H1 (cell line): ENCODE measurements around the gene OTUB1. TPM values are rescaled to one million over a fixed set of nuclear protein-coding genes. Genes with fewer than 3 reads are reported as not detected.

ENCODE experiments used
- CTCF ChIA-PET: fragments of 300-600 bp; sonication (Branson Sonifier 250); formaldehyde crosslinking; loops from one replicate; lab custom pipeline; 2021; ENCODE audit not compliant: partially characterized antibody; lab: Charles Lee
- POLR2A ChIA-PET: fragments of 300-600 bp; sonication (Branson Sonifier 250); formaldehyde crosslinking; loops from one replicate; lab custom pipeline; 2021; ENCODE audit warnings: inconsistent platforms; ENCODE audit not compliant: partially characterized antibody; lab: Charles Lee
- DNase-seq, 2 experiments: peaks; one replicate each; pipeline versions ENCODE4 v3.0.0 to v3.0.0-alpha.2; 2010 to 2022; ENCODE audit warnings: low spot score in 2 of 2, low read depth in 1 of 2, mixed read lengths in 1 of 2
- FAIRE-seq: peaks from 2 replicates; lab custom pipeline; 2011; peaks lifted over from hg19 to GRCh38; lab: Jason Lieb, UNC
- H2AFZ ChIP-seq: 2 replicates; pipeline ENCODE4 v1.8.1; 2012; ENCODE audit warnings: low read length, inconsistent platforms
- H2AK5ac ChIP-seq: 2 replicates; pipeline ENCODE4 v1.6.1; 2013; ENCODE audit warnings: low read depth, low read length
- H2BK120ac ChIP-seq: replicated peaks from 2 replicates; pipeline ENCODE3; 2013; ENCODE audit warnings: low read depth, low read length, inconsistent platforms
- H2BK12ac ChIP-seq: 2 replicates; pipeline ENCODE4 v1.6.1; 2013; ENCODE audit warnings: low read depth, low read length
- H2BK15ac ChIP-seq: 2 replicates; pipeline ENCODE4 v1.6.1; 2013; ENCODE audit warnings: low read length
- H2BK20ac ChIP-seq: 2 replicates; pipeline ENCODE4 v1.6.1; 2013; ENCODE audit warnings: low read length
- H2BK5ac ChIP-seq: 2 replicates; pipeline ENCODE4 v1.6.1; 2013; ENCODE audit warnings: low read depth, low read length
- H3K14ac ChIP-seq: 2 replicates; pipeline ENCODE4 v1.6.1; 2013; ENCODE audit warnings: inconsistent platforms; ENCODE audit not compliant: insufficient read length
- H3K18ac ChIP-seq: 2 replicates; pipeline ENCODE4 v1.6.1; 2013; ENCODE audit warnings: low read length; ENCODE audit errors: extremely low read depth
- H3K23ac ChIP-seq: 2 replicates; pipeline ENCODE4 v1.6.1; 2013; ENCODE audit warnings: inconsistent platforms; ENCODE audit not compliant: insufficient read length
- H3K23me2 ChIP-seq: 2 replicates; pipeline ENCODE4 v1.6.1; 2013; ENCODE audit warnings: low read depth, low read length
- H3K27ac ChIP-seq: 2 replicates; pipeline ENCODE4 v1.6.1; 2011; ENCODE audit warnings: low read depth, low read length, inconsistent platforms
- H3K27me3 ChIP-seq, 4 experiments: replicated peaks in 1 of 4; 1 replicate in 1 of 4; 2 replicates in 3 of 4; pipeline versions ENCODE4 v1.6.1 to v1.8.1; 2011 to 2013; ENCODE audit warnings: low read length in 3 of 4, mild to moderate bottlenecking in 3 of 4, inconsistent platforms in 2 of 4, mixed read lengths in 2 of 4, moderate library complexity in 1 of 4; ENCODE audit not compliant: control insufficient read depth in 3 of 4, insufficient read depth in 3 of 4; ENCODE audit errors: extremely low read depth in 1 of 4
- H3K36me3 ChIP-seq, 4 experiments: 2 replicates each; pipeline versions ENCODE4 v1.6.1 to v1.8.1; 2011 to 2013; ENCODE audit warnings: mild to moderate bottlenecking in 4 of 4, low read length in 3 of 4, moderate library complexity in 2 of 4, control low read depth in 1 of 4, inconsistent platforms in 1 of 4; ENCODE audit not compliant: insufficient read depth in 4 of 4, control insufficient read depth in 2 of 4
- H3K4ac ChIP-seq: replicated peaks from 2 replicates; pipeline ENCODE3; 2013; ENCODE audit warnings: low read length, low read depth, mixed read lengths, inconsistent platforms; ENCODE audit not compliant: insufficient read length
- H3K4me1 ChIP-seq, 4 experiments: replicated peaks in 1 of 4; 1 replicate in 1 of 4; 2 replicates in 3 of 4; pipeline versions ENCODE4 v1.6.1 to v1.8.1; 2011 to 2013; ENCODE audit warnings: low read length in 3 of 4, inconsistent platforms in 2 of 4, mixed read lengths in 1 of 4; ENCODE audit not compliant: insufficient read depth in 4 of 4, control insufficient read depth in 3 of 4
- H3K4me2 ChIP-seq, 2 experiments: 2 replicates each; pipeline versions ENCODE4 v1.6.1 to v1.8.1; 2011 to 2013; ENCODE audit warnings: low read depth in 2 of 2, low read length in 2 of 2, control low read depth in 1 of 2, inconsistent platforms in 1 of 2, mild to moderate bottlenecking in 1 of 2; ENCODE audit not compliant: insufficient read depth in 1 of 2
- H3K4me3 ChIP-seq, 4 experiments: fragments of 200-600, 300-600 bp in 1 of 4; sonication (generic), shearing (Covaris generic), sonication (Bioruptor Twin) in 1 of 4; 2 replicates each; pipeline versions ENCODE4 v1.5.1 to v1.8.1; 2011 to 2016; ENCODE audit warnings: low read length in 4 of 4, low read depth in 3 of 4, control low read depth in 2 of 4, inconsistent platforms in 2 of 4, mild to moderate bottlenecking in 2 of 4, mixed read lengths in 1 of 4, moderate library complexity in 1 of 4; ENCODE audit not compliant: insufficient read depth in 2 of 4; ENCODE audit errors: extremely low read depth in 1 of 4
- H3K56ac ChIP-seq: replicated peaks from 2 replicates; pipeline ENCODE3; 2013; ENCODE audit warnings: low read depth, mild to moderate bottlenecking, mixed read lengths, low read length, inconsistent platforms; ENCODE audit not compliant: insufficient read length
- H3K79me1 ChIP-seq: 2 replicates; pipeline ENCODE4 v1.6.1; 2013; ENCODE audit warnings: low read depth, low read length, control low read depth
- H3K79me2 ChIP-seq, 2 experiments: 2 replicates each; pipeline versions ENCODE4 v1.6.1 to v1.8.1; 2012 to 2013; ENCODE audit warnings: low read length in 2 of 2, mild to moderate bottlenecking in 2 of 2, inconsistent platforms in 1 of 2; ENCODE audit not compliant: insufficient read depth in 2 of 2, control insufficient read depth in 1 of 2
- H3K9ac ChIP-seq, 4 experiments: replicated peaks in 1 of 4; 1 replicate in 1 of 4; 2 replicates in 3 of 4; pipeline versions ENCODE4 v1.6.1 to v1.8.1; 2011 to 2013; ENCODE audit warnings: low read depth in 3 of 4, low read length in 3 of 4, control low read depth in 2 of 4, mild to moderate bottlenecking in 2 of 4, moderate library complexity in 2 of 4, inconsistent platforms in 1 of 4; ENCODE audit errors: extremely low read depth in 1 of 4
- H3K9me3 ChIP-seq, 2 experiments: 2 replicates each; pipeline versions ENCODE4 v1.6.1 to v1.8.1; 2012 to 2013; ENCODE audit warnings: mild to moderate bottlenecking in 2 of 2, moderate library complexity in 2 of 2, control low read depth in 1 of 2, inconsistent platforms in 1 of 2, low read depth in 1 of 2, low read length in 1 of 2, mixed read lengths in 1 of 2; ENCODE audit not compliant: insufficient read depth in 2 of 2
- H4K20me1 ChIP-seq, 2 experiments: replicated peaks in 1 of 2; 2 replicates each; pipeline versions ENCODE3 to v1.8.1; 2011 to 2013; ENCODE audit warnings: inconsistent platforms in 2 of 2, low read length in 2 of 2, mild to moderate bottlenecking in 1 of 2; ENCODE audit not compliant: insufficient read depth in 2 of 2, control insufficient read depth in 1 of 2
- H4K5ac ChIP-seq: 2 replicates; pipeline ENCODE4 v1.6.1; 2013; ENCODE audit warnings: low read length, low read depth, mixed read lengths, inconsistent platforms; ENCODE audit not compliant: insufficient read length
- H4K8ac ChIP-seq: 2 replicates; pipeline ENCODE4 v1.8.0; 2013; ENCODE audit warnings: mild to moderate bottlenecking, moderate library complexity, low read length, inconsistent platforms; ENCODE audit not compliant: insufficient read depth; ENCODE audit errors: extremely low read depth
- H4K91ac ChIP-seq: replicated peaks from 2 replicates; pipeline ENCODE3; 2013; ENCODE audit warnings: low read length, mixed read lengths, inconsistent platforms; ENCODE audit not compliant: insufficient read length
- BCL11A ChIP-seq, 2 experiments: IDR thresholded peaks; one replicate each; pipeline ENCODE4 v1.6.1; 2011; ENCODE audit warnings: low read depth in 2 of 2, low read length in 2 of 2, mild to moderate bottlenecking in 2 of 2
- CBX5 ChIP-seq: fragments of 300-800, 300-1000 bp; sonication (generic); IDR thresholded peaks from 2 replicates; pipeline ENCODE4 v1.7.1; 2016; ENCODE audit warnings: antibody characterized with exemption, low read length, low read depth
- CEBPB ChIP-seq: IDR thresholded peaks from 2 replicates; pipeline ENCODE4 v1.6.1; 2012; ENCODE audit warnings: low read depth, low read length
- CHD1 ChIP-seq: IDR thresholded peaks from 2 replicates; pipeline ENCODE4 v1.6.1; 2012; ENCODE audit warnings: low read depth, low read length, improper control_type of control experiment
- JUN ChIP-seq: IDR thresholded peaks from 2 replicates; pipeline ENCODE4 v1.6.1; 2011; ENCODE audit warnings: low read depth, mild to moderate bottlenecking, improper control_type of control experiment, low read length
- NRF1 ChIP-seq: IDR thresholded peaks from 2 replicates; pipeline ENCODE4 v1.6.1; 2011; ENCODE audit warnings: mild to moderate bottlenecking, low read depth, low read length, improper control_type of control experiment
- PHF8 ChIP-seq: fragments of 200-600 bp; sonication (generic); conservative IDR thresholded peaks from 2 replicates; pipeline ENCODE4 v1.7.1; 2012; ENCODE audit warnings: low read depth, mild to moderate bottlenecking, inconsistent platforms, low read length, moderate library complexity
- SP1 ChIP-seq: IDR thresholded peaks from 2 replicates; pipeline ENCODE4 v1.6.1; 2011; ENCODE audit warnings: low read depth, low read length
- TAF1 ChIP-seq: IDR thresholded peaks from 2 replicates; pipeline ENCODE4 v1.6.1; 2011; ENCODE audit warnings: mild to moderate bottlenecking, low read depth, low read length
- TEAD4 ChIP-seq: IDR thresholded peaks from 2 replicates; pipeline ENCODE4 v1.6.1; 2012; ENCODE audit warnings: low read depth, low read length, inconsistent platforms, mixed read lengths
- WGBS, 2 experiments: shearing (Covaris generic) in 1 of 2; methylation state at CpG; one replicate each; pipeline versions ENCODE4 v1.1.6 to v1.1.7; 2013 to 2015; ENCODE audit warnings: low lambda C conversion rate in 2 of 2, mixed read lengths in 2 of 2, inconsistent platforms in 1 of 2, low coverage in 1 of 2, missing lambda C conversion rate in 1 of 2; ENCODE audit not compliant: insufficient replicate concordance in 2 of 2, insufficient coverage in 1 of 2, insufficient read length in 1 of 2; ENCODE audit errors: extremely low coverage in 1 of 2, missing lambda C conversion rate in 1 of 2; 5-methylcytosine and 5-hydroxymethylcytosine counted together
- polyA plus RNA-seq, 7 experiments: library from polyadenylated mRNA; depleted of rRNA in 3 of 7; stranded (reverse) in 5 of 7; unstranded in 2 of 7; fragments of >200 nt in 5 of 7; fragments of 200-250 nt in 2 of 7; gene quantifications; 1 replicate in 5 of 7; 2 replicates in 1 of 7; 4 replicates in 1 of 7; pipeline versions ENCODE4 v1.2.1 to v1.2.3, GENCODE V29; 2011 to 2013; ENCODE audit warnings: missing spikeins in 2 of 7, mixed read lengths in 2 of 7
- total RNA-seq: library from RNA; stranded (reverse); fragmentation: NEBNext Ultra II Directional; extraction: Animal tissue kit (Norgen Biotek cat#: 25700); gene quantifications from 2 replicates; pipeline ENCODE4 v1.2.1, GENCODE V29; 2021
- TF ChIP-seq, protein P1 (sequence below): IDR thresholded peaks from 2 replicates; pipeline ENCODE4 v1.6.1; 2012; ENCODE audit warnings: inconsistent platforms
- TF ChIP-seq, protein P2 (sequence below): IDR thresholded peaks from 2 replicates; pipeline ENCODE4 v1.6.1; 2012; ENCODE audit warnings: low read length, inconsistent platforms

OTUB1 gene
- total and polyA plus RNA-seq, 2 of the 8 experiments (the other 6 are each of a cell fraction or from before 2014, with no cell fraction given): 110 to 274 TPM

DNA sequence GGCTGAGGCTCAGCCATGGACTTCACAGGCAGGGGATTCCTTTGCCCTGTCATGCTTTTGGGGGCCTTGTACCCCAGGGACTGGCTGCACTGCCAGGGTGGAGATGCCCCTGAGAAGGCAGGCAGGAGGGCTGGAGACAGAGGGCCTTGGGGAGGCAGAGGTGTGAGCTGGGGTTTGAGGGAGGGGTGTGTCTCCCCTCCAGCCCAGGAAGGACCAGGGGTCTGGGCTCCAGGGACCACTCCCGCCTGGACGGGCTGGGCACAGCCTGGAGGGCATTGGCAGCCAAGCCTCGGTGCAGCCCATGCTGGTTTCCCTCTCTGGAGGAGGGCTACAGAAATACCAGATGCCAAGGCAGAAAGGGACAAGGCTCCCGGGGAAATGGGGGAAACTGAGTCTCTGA lies 19.5 kb downstream of the OTUB1 start:
- H3K4ac ChIP-seq: no peak overlapping the region
- peaks cover 0 to 6% of the 10 kb centered on the region in 2 experiments; a peak in 1 of 4 replicates for H3K9me3 ChIP-seq
- peaks cover 18% of the 10 kb centered on the region; the same call in 1 of the 2 replicates for H3K23me2 ChIP-seq
- no peak overlapping the region for H2BK20ac ChIP-seq
- H3K9ac ChIP-seq: no peak overlapping the region
- 84% methylated on average over 4 of the region's 4 CpGs; no CpG with 5 or more reads in 1 of the 2 experiments for WGBS, 2 experiments
- DNase-seq (no peak), FAIRE-seq (no peak)
- no peak overlapping the region for H2BK15ac ChIP-seq
- no peak overlapping the region for H3K56ac ChIP-seq
- ChIA-PET POLR2A (interaction anchor here (0.9 to 2.1 kb wide), 3 partner anchors 13 to 31 kb away, joined by 3 to 11 read pairs (median 3); partner anchors contain the start of gene COX8A), CTCF (interaction anchor here (0.8 to 6.3 kb wide), 9 partner anchors 11 to 169 kb away, joined by 3 to 43 read pairs (median 3); no protein-coding TSS in a partner anchor)
- H4K8ac ChIP-seq: no peak overlapping the region
- no peaks in the 10 kb centered on the region for H3K79me1 ChIP-seq
- H3K4me2 ChIP-seq: no peak overlapping the region
- no peak overlapping the region for H4K5ac ChIP-seq
- H2BK120ac ChIP-seq: no peak overlapping the region
- H4K20me1 ChIP-seq: peaks cover 2 to 7% of the 10 kb centered on the region in 2 experiments
- no peak overlapping the region; the same call in 1 of the 2 replicates for H2AK5ac ChIP-seq
- H3K4me3 ChIP-seq: no peak overlapping the region
- no peak overlapping the region for H4K91ac ChIP-seq
- H2BK12ac ChIP-seq: no peak overlapping the region
- H3K27me3 ChIP-seq: peaks cover 33 to 89% (median 74%) of the 10 kb centered on the region in 4 experiments
- TF ChIP-seq PHF8 (no peak), BCL11A (IDR thresholded peaks at IDR 0.05; ENCODE audit: low read depth in 2 of 2, low read length in 2 of 2) (no peak), CHD1 (no peak), TEAD4 (no peak), CBX5 (no peak), SP1 (no peak), CEBPB (no peak), NRF1 (no peak), JUN (no peak), TAF1 (no peak)
- TF ChIP-seq, protein P1, sequence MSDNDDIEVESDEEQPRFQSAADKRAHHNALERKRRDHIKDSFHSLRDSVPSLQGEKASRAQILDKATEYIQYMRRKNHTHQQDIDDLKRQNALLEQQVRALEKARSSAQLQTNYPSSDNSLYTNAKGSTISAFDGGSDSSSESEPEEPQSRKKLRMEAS: no peak
- TF ChIP-seq, protein P2, sequence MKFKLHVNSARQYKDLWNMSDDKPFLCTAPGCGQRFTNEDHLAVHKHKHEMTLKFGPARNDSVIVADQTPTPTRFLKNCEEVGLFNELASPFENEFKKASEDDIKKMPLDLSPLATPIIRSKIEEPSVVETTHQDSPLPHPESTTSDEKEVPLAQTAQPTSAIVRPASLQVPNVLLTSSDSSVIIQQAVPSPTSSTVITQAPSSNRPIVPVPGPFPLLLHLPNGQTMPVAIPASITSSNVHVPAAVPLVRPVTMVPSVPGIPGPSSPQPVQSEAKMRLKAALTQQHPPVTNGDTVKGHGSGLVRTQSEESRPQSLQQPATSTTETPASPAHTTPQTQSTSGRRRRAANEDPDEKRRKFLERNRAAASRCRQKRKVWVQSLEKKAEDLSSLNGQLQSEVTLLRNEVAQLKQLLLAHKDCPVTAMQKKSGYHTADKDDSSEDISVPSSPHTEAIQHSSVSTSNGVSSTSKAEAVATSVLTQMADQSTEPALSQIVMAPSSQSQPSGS: no peak
- H3K18ac ChIP-seq: no peak overlapping the region
- no peak overlapping the region for H3K27ac ChIP-seq
- H2AFZ ChIP-seq: no peak overlapping the region
- H3K79me2 ChIP-seq: no peaks in the 10 kb centered on the region
- H3K4me1 ChIP-seq: peaks cover 0 to 18% (median 11%) of the 10 kb centered on the region in 4 experiments; a peak in 5 of 7 replicates
- H3K23ac ChIP-seq: no peak overlapping the region
- H2BK5ac ChIP-seq: no peak overlapping the region
- no peak overlapping the region for H3K14ac ChIP-seq
- no peaks in the 10 kb centered on the region for H3K36me3 ChIP-seq
